Neural cell (in vitro differentiated cells): ENCODE results near the gene OAF. TPM values are rescaled to one million over a fixed set of nuclear protein-coding genes. Genes with fewer than 3 reads are reported as not detected.

ENCODE experiments used
- H2AFZ ChIP-seq: fragments of 200-600, 300-800 bp; sonication (generic), shearing (Covaris generic); 2 replicates; pipeline ENCODE4 v1.6.0; 2014; ENCODE audit warnings: low read depth, mild to moderate bottlenecking, antibody characterized with exemption, low read length, moderate library complexity
- H3F3A ChIP-seq: fragments of 200-600 bp; shearing (Covaris generic); 2 replicates; pipeline ENCODE4 v1.6.1; 2016; ENCODE audit warnings: mild to moderate bottlenecking, moderate library complexity, mixed read lengths, antibody characterized with exemption, low read length; ENCODE audit not compliant: insufficient read depth, poor library complexity, severe bottlenecking
- H3K27ac ChIP-seq: fragments of 200-600, 300-800 bp; sonication (generic), shearing (Covaris generic); 2 replicates; pipeline ENCODE4 v1.5.1; 2014; ENCODE audit warnings: mild to moderate bottlenecking, low read length, moderate library complexity
- H3K27me3 ChIP-seq: fragments of 300-800, 200-600 bp; sonication (generic), shearing (Covaris generic); 2 replicates; pipeline ENCODE4 v1.6.0; 2014; ENCODE audit warnings: mild to moderate bottlenecking, low read depth, low read length, moderate library complexity; ENCODE audit not compliant: insufficient read depth
- H3K36me3 ChIP-seq: fragments of 300-800, 200-600 bp; sonication (generic), shearing (Covaris generic); 2 replicates; pipeline ENCODE4 v1.5.1; 2014; ENCODE audit warnings: mild to moderate bottlenecking, antibody characterized with exemption, low read length, moderate library complexity; ENCODE audit not compliant: insufficient read depth
- H3K4me2 ChIP-seq: fragments of 300-800, 200-600 bp; sonication (generic), shearing (Covaris generic); 2 replicates; pipeline ENCODE4 v1.6.0; 2014; ENCODE audit warnings: mild to moderate bottlenecking, low read length
- H3K4me3 ChIP-seq: fragments of 300-800, 200-600 bp; sonication (generic), shearing (Covaris generic); 2 replicates; pipeline ENCODE4 v1.5.1; 2014; ENCODE audit warnings: mild to moderate bottlenecking, low read length, moderate library complexity
- H3K79me2 ChIP-seq: fragments of 200-600 bp; shearing (Covaris generic); replicated peaks from 2 replicates; pipeline ENCODE4 v1.6.0; 2014; ENCODE audit warnings: mild to moderate bottlenecking, low read length, moderate library complexity; ENCODE audit not compliant: insufficient read depth
- H3K9ac ChIP-seq: fragments of 300-800, 200-600 bp; sonication (generic), shearing (Covaris generic); 2 replicates; pipeline ENCODE4 v1.6.1; 2016; ENCODE audit warnings: mild to moderate bottlenecking, low read length, mixed read lengths
- H3K9me2 ChIP-seq: fragments of 200-600 bp; shearing (Covaris generic); 2 replicates; pipeline ENCODE4 v1.6.1; 2016; ENCODE audit warnings: mild to moderate bottlenecking, low read length, mixed read lengths; ENCODE audit not compliant: insufficient read depth
- H3K9me3 ChIP-seq: fragments of 200-600, 300-800 bp; sonication (generic), shearing (Covaris generic); 2 replicates; pipeline ENCODE4 v1.6.1; 2016; ENCODE audit warnings: mild to moderate bottlenecking, mixed run types, low read length, moderate library complexity, mixed read lengths
- H4K20me1 ChIP-seq: fragments of 200-600 bp; shearing (Covaris generic); 2 replicates; pipeline ENCODE4 v1.6.1; 2016; ENCODE audit warnings: mild to moderate bottlenecking, mixed run types; ENCODE audit not compliant: insufficient read depth
- CTCF ChIP-seq: fragments of 450-650 bp; IDR thresholded peaks from 2 replicates; pipeline ENCODE4 v1.5.1; 2014; ENCODE audit warnings: antibody characterized with exemption, mild to moderate bottlenecking, moderate library complexity; ENCODE audit not compliant: poor library complexity, severe bottlenecking
- EP300 ChIP-seq: fragments of 450-650 bp; conservative IDR thresholded peaks from 2 replicates; pipeline ENCODE4 v1.6.1; 2014; ENCODE audit warnings: antibody characterized with exemption, mild to moderate bottlenecking, moderate library complexity; ENCODE audit not compliant: poor library complexity, severe bottlenecking
- EZH2 ChIP-seq: fragments of 200-600, 300-800 bp; shearing (Covaris generic), sonication (generic); IDR thresholded peaks from 2 replicates; pipeline ENCODE4 v1.6.1; 2014; ENCODE audit warnings: antibody characterized with exemption, low read length, borderline replicate concordance, mild to moderate bottlenecking; ENCODE audit not compliant: insufficient read depth, poor library complexity, severe bottlenecking
- MXI1 ChIP-seq: fragments of 450-650 bp; conservative IDR thresholded peaks from 2 replicates; pipeline ENCODE4 v1.6.1; 2014; ENCODE audit warnings: antibody characterized with exemption, mild to moderate bottlenecking; ENCODE audit not compliant: poor library complexity, severe bottlenecking
- POLR2AphosphoS5 ChIP-seq: IDR thresholded peaks from 2 replicates; pipeline ENCODE4 v1.6.1; 2012
- RAD21 ChIP-seq: fragments of 450-650 bp; conservative IDR thresholded peaks from 2 replicates; pipeline ENCODE4 v1.6.1; 2014; ENCODE audit warnings: antibody characterized with exemption, mild to moderate bottlenecking, moderate library complexity
- REST ChIP-seq: IDR thresholded peaks from 2 replicates; pipeline ENCODE4 v1.6.1; 2012; ENCODE audit warnings: borderline replicate concordance
- SMC3 ChIP-seq: fragments of 450-650 bp; conservative IDR thresholded peaks from 2 replicates; pipeline ENCODE4 v1.6.1; 2014; ENCODE audit warnings: antibody characterized with exemption, mild to moderate bottlenecking, moderate library complexity; ENCODE audit not compliant: poor library complexity
- TAF1 ChIP-seq: IDR thresholded peaks from 2 replicates; pipeline ENCODE4 v1.6.1; 2012; ENCODE audit warnings: low read depth
- polyA plus RNA-seq: library from polyadenylated mRNA; depleted of rRNA; stranded (reverse); fragments of >200 nt; gene quantifications from 2 replicates; pipeline ENCODE4 v1.2.3, GENCODE V29; 2014

OAF gene
- polyA plus RNA-seq, 1 donor from 2014 or later, result 0.97 TPM

DNA sequence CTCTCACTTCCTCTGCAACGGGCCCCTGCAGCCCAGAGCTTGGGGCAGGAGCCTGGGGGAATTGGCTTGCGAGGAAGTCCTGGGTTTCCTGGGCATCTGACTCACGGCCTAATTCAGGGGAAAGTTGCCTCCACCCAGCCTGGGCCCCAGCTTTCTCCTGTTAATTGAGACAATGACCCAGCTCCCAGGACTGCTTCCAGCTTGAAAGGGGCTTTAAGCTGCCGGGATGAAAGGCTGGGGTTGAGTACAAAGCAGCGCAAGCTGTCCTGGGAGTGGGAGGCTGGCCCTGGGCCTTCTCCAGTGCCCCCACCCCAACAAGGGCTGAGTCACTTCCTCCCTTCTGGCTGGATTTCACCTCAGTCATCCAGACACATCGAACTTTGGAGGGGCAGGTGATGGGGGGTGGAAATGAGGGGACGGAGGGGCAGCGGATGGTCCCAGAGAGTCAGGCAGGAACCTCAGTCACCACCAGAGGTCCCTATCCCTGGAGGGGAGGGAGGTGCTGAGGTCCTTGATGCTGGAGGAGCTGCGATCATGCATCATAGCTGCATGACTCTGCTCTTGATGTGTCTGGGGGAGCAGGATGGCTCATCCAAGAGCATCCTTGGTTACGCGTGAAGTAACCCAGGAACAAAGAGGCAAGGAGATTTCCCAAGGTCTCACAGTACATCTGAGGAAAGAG lies 30.1 kb upstream of the OAF start:
- Histone ChIP-seq H3K4me3 (no peak overlapping the region), H3K9me3 (no peaks in the 10 kb centered on the region), H3K27ac (no peak overlapping the region), H3K4me2 (no peak overlapping the region), H3K27me3 (no peaks in the 10 kb centered on the region), H3K9ac (no peak overlapping the region), H3K36me3 (no peaks in the 10 kb centered on the region), H3K9me2 (no peaks in the 10 kb centered on the region), H3K79me2 (no peaks in the 10 kb centered on the region), H2AFZ (no peak overlapping the region), H3F3A (no peaks in the 10 kb centered on the region), H4K20me1 (no peaks in the 10 kb centered on the region)
- TF ChIP-seq EZH2 (no peak), POLR2AphosphoS5 (no peak), SMC3 (no peak)

GRCh38 chr11:120181376-120181975 lies 29.4 kb upstream of the OAF start:
- Histone ChIP-seq H2AFZ (no peak overlapping the region), H3K4me2 (no peak overlapping the region), H3K9ac (no peak overlapping the region), H3K27ac (no peak overlapping the region), H3K4me3 (no peak overlapping the region), H3K79me2 (no peaks in the 10 kb centered on the region), H3K9me3 (no peaks in the 10 kb centered on the region), H3K36me3 (no peaks in the 10 kb centered on the region), H3K9me2 (no peaks in the 10 kb centered on the region), H3K27me3 (no peaks in the 10 kb centered on the region), H4K20me1 (no peaks in the 10 kb centered on the region), H3F3A (no peaks in the 10 kb centered on the region)
- TF ChIP-seq TAF1 (no peak), CTCF (no peak), POLR2AphosphoS5 (no peak), REST (no peak), SMC3 (no peak), MXI1 (no peak), EZH2 (no peak), RAD21 (no peak), EP300 (no peak)
